NCI-H748 (cell line): ENCODE results near the gene WSCD2.

Experiments
- DNase-seq: peaks from one replicate; lab custom pipeline; 2025; ENCODE audit not compliant: unreplicated experiment; lab: John Stamatoyannopoulos, UW

The WSCD2 gene

GRCh38 chr12:108231909-108232434, 102.9 kb downstream of the WSCD2 start:
- DNase-seq, result no peak

GRCh38 chr12:108232565-108232964, 103.5 kb downstream of the WSCD2 start:
- no peak for DNase-seq

GRCh38 chr12:108234158-108234557, 105.1 kb downstream of the WSCD2 start:
- DNase-seq, result no peak

GRCh38 chr12:108235197-108235984, 106.3 kb downstream of the WSCD2 start:
- DNase-seq, result no peak

- DNase-seq, result no peak
Measured at GRCh38 chr12:108235985-108236263, 106.8 kb downstream of the WSCD2 start.

- no peak for DNase-seq
Measured at GRCh38 chr12:108236366-108236765, 107.3 kb downstream of the WSCD2 start.

GRCh38 chr12:108237272-108237671, 108.2 kb downstream of the WSCD2 start:
- DNase-seq, result peak; percentile 4

- DNase-seq, result no peak
Measured at GRCh38 chr12:108238474-108238873, 109.4 kb downstream of the WSCD2 start.

GRCh38 chr12:108239378-108239777, 110.3 kb downstream of the WSCD2 start:
- no peak for DNase-seq

GRCh38 chr12:108240027-108240785, 111.1 kb downstream of the WSCD2 start:
- DNase-seq, result no peak

GRCh38 chr12:108240928-108241327, 111.8 kb downstream of the WSCD2 start:
- no peak for DNase-seq

GRCh38 chr12:108241986-108242703, 113.1 kb downstream of the WSCD2 start:
- DNase-seq, result no peak

- DNase-seq, result no peak
Measured at GRCh38 chr12:108247130-108247529, 118.0 kb downstream of the WSCD2 start.

GRCh38 chr12:108248011-108248410, 118.9 kb downstream of the WSCD2 start:
- DNase-seq, result no peak

- DNase-seq, result no peak
Measured at GRCh38 chr12:108252523-108252922, 123.4 kb downstream of the WSCD2 start.

- peak; percentile 69 for DNase-seq
Measured at GRCh38 chr12:108253540-108253939, 124.5 kb downstream of the WSCD2 start.

- no peak for DNase-seq
Measured at GRCh38 chr12:108254030-108254429, 124.9 kb downstream of the WSCD2 start.

GRCh38 chr12:108254517-108255251, 125.6 kb downstream of the WSCD2 start:
- no peak for DNase-seq

- DNase-seq, result no peak
Measured at GRCh38 chr12:108255252-108255602, 126.1 kb downstream of the WSCD2 start.

GRCh38 chr12:108257004-108257403, 127.9 kb downstream of the WSCD2 start:
- peak; percentile 19 for DNase-seq

GRCh38 chr12:108257610-108258106, 128.6 kb downstream of the WSCD2 start:
- no peak for DNase-seq
